ENCODE results near the gene SPAG9.

SPAG9 gene

DNA sequence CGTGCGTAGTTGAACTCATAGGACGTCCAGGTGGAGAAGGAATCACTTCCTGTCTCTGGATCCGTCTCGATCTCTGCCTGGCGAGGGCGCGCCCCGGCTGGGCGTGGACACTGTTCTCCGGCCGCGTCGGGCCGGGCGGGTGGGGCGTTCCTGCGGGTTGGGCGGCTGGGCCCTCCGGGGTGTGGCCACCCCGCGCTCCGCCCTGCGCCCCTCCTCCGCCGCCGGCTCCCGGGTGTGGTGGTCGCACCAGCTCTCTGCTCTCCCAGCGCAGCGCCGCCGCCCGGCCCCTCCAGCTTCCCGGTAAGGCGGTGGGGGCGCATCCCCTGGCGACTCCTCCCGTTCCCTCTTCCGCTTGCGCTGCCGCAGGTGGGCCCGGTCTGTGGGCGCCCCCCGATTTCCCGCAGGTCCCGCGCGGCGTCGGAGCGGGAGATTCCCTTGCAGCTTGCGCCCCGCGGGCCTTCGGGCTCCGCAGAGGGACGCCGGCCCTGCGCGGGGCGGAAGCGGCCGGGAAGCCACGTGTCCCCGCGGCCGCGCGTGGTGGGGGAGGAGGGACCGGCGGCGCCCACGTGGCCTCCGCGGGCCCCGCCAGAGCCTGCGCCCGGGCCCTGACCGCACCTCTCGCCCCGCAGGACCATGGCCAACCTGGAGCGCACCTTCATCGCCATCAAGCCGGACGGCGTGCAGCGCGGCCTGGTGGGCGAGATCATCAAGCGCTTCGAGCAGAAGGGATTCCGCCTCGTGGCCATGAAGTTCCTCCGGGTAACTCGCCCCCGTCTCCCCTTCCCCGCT is 45.7 kb upstream of the SPAG9 start, which contains the start of gene NME2 (continued):
- TF ChIP-seq ZNF701 (tag by site-specific recombination; IDR thresholded peaks at IDR 0.05) = no peak
- no peak for TF ChIP-seq GLI4 (tag by site-specific recombination; IDR thresholded peaks at IDR 0.05)
- TF ChIP-seq ZBTB6 (tag by site-specific recombination; IDR thresholded peaks at IDR 0.05) = no peak
- TF ChIP-seq SCRT1 (tag by site-specific recombination; IDR thresholded peaks at IDR 0.05; ENCODE audit: borderline replicate concordance) = no peak
- TF ChIP-seq, protein P1, sequence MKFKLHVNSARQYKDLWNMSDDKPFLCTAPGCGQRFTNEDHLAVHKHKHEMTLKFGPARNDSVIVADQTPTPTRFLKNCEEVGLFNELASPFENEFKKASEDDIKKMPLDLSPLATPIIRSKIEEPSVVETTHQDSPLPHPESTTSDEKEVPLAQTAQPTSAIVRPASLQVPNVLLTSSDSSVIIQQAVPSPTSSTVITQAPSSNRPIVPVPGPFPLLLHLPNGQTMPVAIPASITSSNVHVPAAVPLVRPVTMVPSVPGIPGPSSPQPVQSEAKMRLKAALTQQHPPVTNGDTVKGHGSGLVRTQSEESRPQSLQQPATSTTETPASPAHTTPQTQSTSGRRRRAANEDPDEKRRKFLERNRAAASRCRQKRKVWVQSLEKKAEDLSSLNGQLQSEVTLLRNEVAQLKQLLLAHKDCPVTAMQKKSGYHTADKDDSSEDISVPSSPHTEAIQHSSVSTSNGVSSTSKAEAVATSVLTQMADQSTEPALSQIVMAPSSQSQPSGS (tag by site-specific recombination; IDR thresholded peaks at IDR 0.05; ENCODE audit: low read depth) = no peak
- TF ChIP-seq YY2 (tag by site-specific recombination; IDR thresholded peaks at IDR 0.05) = no peak
- no peak; the same call in 1 of the 2 replicates for TF ChIP-seq ZFHX2 (tag by site-specific recombination; conservative IDR thresholded peaks at IDR 0.05)
- TF ChIP-seq ZNF202 (tag by site-specific recombination; IDR thresholded peaks at IDR 0.05; ENCODE audit: borderline replicate concordance) = no peak
- TF ChIP-seq IKZF3 (tag by site-specific recombination; IDR thresholded peaks at IDR 0.05) = peak; percentile 64
- TF ChIP-seq ZBTB10 (tag by site-specific recombination; IDR thresholded peaks at IDR 0.05) = no peak
- no peak for TF ChIP-seq ZNF23 (tag by site-specific recombination; IDR thresholded peaks at IDR 0.05; ENCODE audit: borderline replicate concordance)
- TF ChIP-seq ZNF530 (tag by site-specific recombination; IDR thresholded peaks at IDR 0.05; ENCODE audit: low read depth) = no peak

- Histone ChIP-seq H3K27ac (ENCODE audit: extremely low read depth, low read depth, low read length) (peak overlapping the region; percentile 64), H3K9me3 (ENCODE audit: control insufficient read depth, insufficient read depth, low read depth, low read length) (no peaks in the 10 kb centered on the region), H3K36me3 (ENCODE audit: control insufficient read depth in 2 of 2, insufficient read depth in 1 of 2, low read length in 2 of 2) (peaks cover 61 to 64% of the 10 kb centered on the region in 2 experiments), H3K4me1 (ENCODE audit: control insufficient read depth, insufficient read depth, low read length) (0 out of 2 replicates have a peak, but pooled peaks cover 5% of the 10 kb centered on the region), H3K4me3 (ENCODE audit: low read depth, low read length) (peak overlapping the region; percentile 88)
- ChIA-PET CTCF (interaction anchor here (0.5 to 2.0 kb wide), 4 partner anchors 10 to 383 kb away, joined by 4 to 10 read pairs (median 6); partner anchors contain the start of gene NME1), POLR2A (interaction anchor here (0.5 to 3.0 kb wide), 12 partner anchors 10 to 299 kb away, joined by 3 to 36 read pairs (median 4); partner anchors contain the start of genes MBTD1, NME1, SPAG9 and TOB1)
- TF ChIP-seq ZFP3 (tag by site-specific recombination; IDR thresholded peaks at IDR 0.05; ENCODE audit: low read depth) = no peak
- TF ChIP-seq KLF1 (tag by site-specific recombination; IDR thresholded peaks at IDR 0.05) = no peak
- TF ChIP-seq ZNF398 (tag by site-specific recombination; IDR thresholded peaks at IDR 0.05) = peak; percentile 84
- TF ChIP-seq ZNF24 (tag by site-specific recombination; IDR thresholded peaks at IDR 0.05) = peak; percentile 80; the same call in 1 of the 2 replicates
- peak; percentile 6; the same call in 1 of the 2 replicates for TF ChIP-seq ZIC2 (tag by site-specific recombination; IDR thresholded peaks at IDR 0.05)
- no peak for TF ChIP-seq ZNF830 (tag by site-specific recombination; IDR thresholded peaks at IDR 0.05; ENCODE audit: low read depth)
- TF ChIP-seq ZNF544 (tag by site-specific recombination; IDR thresholded peaks at IDR 0.05) = no peak
- peak; percentile 76; the same call in 1 of the 2 replicates for TF ChIP-seq ZBTB8A (tag by site-specific recombination; IDR thresholded peaks at IDR 0.05)
- TF ChIP-seq ZNF2 (tag by site-specific recombination; IDR thresholded peaks at IDR 0.05) = peak; percentile 90; the same call in 1 of the 2 replicates
- no peak for TF ChIP-seq ZNF211 (tag by site-specific recombination; IDR thresholded peaks at IDR 0.05; ENCODE audit: low read depth)
- peak; percentile 6; the same call in 1 of the 2 replicates for TF ChIP-seq KLF16 (tag by site-specific recombination; IDR thresholded peaks at IDR 0.05)
- no peak for TF ChIP-seq ZNF521 (tag by site-specific recombination; IDR thresholded peaks at IDR 0.05)
- no peak for TF ChIP-seq ZNF140 (tag by site-specific recombination; IDR thresholded peaks at IDR 0.05)
- TF ChIP-seq MZF1 (tag by site-specific recombination; IDR thresholded peaks at IDR 0.05; ENCODE audit: borderline replicate concordance) = no peak
- peak; percentile 55; the same call in 1 of the 2 replicates for TF ChIP-seq YY2 (tag by site-specific recombination; IDR thresholded peaks at IDR 0.05)
Observed at GRCh38 chr17:51165680-51166197, 45.1 kb upstream of the SPAG9 start.
